GM18526 (cell line): ENCODE data around the gene NCOR2.

Source experiments
- POLR2A ChIP-seq: IDR thresholded peaks from 3 replicates; pipeline ENCODE4 v1.6.1; 2011; ENCODE audit not compliant: insufficient read length; ENCODE audit errors: extremely low read depth

The NCOR2 gene

DNA sequence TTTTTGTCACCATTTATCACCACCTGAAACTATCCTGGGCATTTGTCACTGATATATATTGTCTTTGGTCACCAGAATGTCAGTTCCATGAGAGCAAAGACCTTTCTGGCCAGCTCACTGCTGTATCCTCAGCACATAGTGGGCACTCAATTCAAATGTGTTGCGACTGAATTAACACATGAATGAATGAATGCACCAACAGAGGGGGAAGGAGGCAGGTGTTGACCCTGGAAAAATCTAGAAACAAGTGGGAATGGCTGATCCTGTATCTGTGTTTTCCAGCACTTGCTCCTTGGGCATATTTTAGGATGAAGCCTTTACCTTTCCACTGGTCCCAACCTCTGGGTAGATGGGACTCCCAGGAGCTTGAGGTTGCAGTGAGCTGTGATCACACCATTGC lies 3.4 kb upstream of the NCOR2 start:
- TF ChIP-seq POLR2A: no peak

DNA sequence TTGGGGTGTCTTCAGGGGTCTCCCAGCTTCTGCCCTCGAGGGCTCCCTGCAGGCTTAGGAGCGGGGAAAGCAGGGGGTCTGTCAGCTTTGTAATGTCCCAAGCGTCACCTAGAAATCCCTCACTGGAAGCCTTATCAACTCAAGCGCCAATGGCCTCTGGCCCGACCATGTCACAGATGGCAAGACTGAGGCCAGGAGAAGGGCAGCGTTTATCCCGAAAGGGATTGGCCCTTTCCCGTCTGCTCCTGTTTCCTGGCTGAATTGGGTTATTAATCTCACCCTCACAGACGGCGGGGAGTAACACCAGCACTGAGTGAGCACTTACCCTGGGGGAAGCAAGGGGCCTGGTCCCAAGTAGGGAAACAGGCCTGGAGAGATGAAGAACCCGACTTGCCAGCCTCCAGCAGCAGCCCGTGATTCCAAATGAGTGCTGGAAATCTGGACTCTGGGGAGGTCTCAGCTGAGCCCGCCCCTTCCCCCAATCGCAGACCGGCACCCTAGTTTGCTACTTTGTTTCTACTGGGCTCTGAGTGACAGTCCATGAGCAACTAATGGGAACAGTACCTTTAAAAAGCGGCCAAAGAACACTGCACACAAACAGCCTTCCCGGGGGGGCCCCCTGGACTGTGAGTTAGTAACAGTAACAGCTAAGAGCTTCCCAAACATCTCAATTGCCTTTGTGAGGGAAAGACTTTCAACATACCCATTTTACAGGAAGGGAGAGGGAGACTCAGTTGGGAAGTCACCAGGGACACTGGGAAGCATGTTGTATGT lies 2.1 kb upstream of the NCOR2 start:
- no peak for TF ChIP-seq POLR2A

DNA sequence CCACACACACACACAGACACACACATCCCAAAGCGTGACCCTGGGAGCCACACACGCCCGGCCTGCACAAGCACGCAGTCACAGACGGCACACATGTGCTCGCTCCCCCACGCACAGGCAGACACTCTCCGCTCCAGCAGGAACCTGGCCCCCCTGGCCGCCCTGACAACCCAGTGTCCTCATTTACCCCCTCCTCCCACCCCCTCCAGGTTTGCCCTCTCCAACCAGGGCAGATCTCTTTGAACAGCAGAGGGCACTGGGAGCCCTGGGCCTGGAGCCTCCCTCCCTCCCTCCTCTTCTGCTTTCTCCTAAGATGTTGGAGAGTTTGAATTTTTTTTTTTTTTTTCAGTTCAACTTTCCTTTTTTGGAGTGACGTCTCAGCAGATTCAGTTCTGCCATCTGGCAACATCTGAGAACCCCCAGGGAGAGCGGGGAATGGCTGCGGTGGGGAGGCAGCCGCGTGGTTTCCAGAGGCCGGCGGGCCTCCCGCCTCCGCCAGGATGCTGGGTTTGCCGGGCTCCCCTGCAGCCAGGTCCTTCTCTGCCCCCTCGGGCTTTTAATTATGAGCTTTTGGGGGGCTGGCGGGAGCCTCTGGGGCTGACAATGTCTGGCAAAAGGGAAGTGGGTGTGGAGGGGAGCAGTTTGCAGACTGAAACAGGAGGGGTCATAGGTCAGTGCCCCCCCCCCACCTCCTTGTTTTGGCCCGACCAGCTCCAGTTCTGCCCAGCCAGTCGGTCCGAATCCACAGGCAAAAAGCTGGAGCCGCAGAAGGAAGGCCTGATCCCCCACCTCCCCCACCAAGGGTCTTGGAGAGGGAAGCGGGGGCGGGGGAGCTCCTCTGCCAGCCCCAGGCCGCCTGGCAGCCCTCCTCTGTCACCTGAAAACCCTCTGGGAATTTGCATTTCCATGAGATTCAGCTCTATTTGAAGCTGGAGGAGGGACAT lies 1.3 kb upstream of the NCOR2 start:
- no peak for TF ChIP-seq POLR2A

DNA sequence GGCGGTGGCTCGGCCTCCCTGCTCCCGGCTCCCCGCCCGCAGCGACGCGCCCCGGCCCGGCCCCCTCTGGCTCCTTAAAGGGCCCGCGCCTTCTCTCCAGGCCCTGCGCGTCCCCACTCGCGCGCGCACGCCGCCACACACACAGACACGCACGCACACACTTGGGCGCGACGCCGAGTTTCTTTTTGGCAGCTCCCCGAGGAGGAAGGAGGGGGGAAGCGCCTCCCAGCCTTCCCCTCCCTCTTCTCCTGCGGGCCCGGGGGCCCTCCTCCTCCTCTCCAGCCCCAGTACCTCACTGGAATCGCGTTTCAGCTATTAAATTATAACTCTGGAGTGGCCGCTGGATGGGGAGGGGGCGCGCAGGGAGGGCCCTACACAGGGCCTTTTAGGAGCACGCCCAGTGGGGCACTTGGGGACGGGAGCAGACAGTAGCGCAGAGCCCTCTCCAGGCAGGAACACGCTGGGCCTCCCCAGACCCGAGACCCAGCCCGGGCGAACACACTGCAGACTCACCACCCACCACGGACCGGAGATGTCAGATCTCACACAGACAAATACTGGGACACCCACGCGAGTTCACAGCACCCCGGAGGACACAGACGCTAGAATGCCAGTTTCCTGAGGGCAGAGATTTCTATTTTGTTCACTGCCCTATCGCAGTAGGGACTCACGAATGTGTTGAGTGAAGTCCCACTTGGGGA lies 411 bp upstream of the NCOR2 start:
- TF ChIP-seq POLR2A: peak; percentile 24

DNA sequence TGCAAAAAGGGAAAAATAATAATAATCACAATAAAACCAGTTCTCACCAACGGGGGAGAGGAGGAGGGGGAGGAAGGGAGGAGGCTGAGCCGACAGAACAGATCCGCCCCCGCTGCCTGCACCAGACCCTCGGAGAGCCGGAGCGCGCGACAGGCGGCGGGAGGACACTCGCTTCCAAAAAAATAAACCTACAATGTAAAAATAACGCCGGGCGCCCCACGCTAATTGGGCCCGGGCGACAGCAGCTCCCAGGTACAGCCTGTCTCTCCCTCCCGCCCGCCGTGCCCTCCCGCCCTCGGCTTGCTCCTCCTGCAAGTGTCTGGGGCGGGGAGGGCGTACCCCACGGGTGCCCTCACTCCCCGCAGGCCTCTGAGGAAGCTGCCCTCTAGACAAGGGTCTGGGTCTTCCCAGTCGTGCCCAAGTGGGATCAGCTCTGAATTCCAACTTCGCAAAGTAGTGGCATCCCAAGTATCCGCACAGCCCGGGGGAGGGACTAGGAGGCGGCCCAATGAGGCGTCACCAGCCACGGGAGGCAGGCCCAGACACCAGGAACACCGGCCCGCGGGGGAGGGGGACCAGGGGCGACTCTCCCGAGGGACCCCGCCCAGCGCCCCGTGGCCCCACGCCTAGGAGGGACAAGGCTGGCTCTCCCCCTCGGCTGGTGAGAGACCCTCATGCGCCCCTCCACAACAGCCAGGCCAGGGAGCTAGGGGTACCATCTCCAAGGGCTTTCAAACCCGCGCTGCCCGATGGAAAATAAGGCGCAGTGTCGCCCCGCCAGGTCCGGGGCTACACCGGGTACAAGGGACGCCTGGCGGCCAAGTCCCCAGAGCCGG lies 1.0 kb downstream of the NCOR2 start:
- TF ChIP-seq POLR2A: no peak

DNA sequence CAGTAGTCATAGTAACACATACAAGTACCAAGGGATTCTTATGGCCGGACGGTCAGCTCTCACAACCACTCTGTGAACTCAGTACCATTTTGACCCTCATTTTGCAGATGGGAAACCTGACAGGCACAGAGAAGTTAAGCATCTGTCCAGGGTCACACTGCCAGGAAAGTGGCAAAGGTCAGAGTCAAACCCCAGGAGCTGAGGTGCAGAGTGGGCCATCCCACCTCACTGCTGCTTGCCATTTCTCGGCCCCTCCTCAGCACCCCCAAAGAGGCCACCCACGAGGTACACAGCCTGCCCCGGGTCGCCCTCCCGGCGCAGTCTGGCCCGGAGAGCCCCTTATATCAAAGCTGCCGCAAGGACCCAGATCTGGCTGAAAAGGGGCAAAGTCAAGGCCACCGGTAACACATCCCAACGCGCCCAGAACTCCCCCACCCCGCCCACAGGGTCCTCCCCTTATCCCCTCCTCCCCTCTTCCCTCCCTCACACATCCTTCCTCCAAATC lies 1.7 kb downstream of the NCOR2 start:
- no peak for TF ChIP-seq POLR2A

DNA sequence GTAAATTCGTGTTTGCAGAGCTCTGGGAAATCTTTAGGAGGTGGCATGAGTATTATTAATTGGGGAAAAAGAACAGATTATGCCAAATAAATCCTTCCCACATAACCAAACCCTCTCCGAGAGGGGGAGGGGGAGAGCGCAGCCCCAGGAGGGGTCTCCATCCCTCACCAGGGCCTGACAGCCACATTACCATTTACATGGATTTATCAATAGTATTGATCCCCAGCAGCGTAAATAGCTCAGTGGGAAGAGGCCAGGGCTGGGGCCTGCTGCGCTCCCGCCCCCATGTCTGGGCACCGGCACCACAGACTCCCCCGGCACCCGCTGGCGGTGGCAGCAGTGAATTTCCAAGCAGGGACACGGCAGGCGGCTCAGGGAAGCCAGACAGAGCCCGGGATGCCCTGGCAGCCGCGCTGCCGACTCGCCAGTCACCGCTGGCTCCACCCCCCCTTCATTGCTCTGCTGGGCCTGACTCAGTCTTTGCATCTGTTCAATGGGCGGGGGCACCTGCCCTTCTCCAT lies 2.4 kb downstream of the NCOR2 start:
- no peak for TF ChIP-seq POLR2A

DNA sequence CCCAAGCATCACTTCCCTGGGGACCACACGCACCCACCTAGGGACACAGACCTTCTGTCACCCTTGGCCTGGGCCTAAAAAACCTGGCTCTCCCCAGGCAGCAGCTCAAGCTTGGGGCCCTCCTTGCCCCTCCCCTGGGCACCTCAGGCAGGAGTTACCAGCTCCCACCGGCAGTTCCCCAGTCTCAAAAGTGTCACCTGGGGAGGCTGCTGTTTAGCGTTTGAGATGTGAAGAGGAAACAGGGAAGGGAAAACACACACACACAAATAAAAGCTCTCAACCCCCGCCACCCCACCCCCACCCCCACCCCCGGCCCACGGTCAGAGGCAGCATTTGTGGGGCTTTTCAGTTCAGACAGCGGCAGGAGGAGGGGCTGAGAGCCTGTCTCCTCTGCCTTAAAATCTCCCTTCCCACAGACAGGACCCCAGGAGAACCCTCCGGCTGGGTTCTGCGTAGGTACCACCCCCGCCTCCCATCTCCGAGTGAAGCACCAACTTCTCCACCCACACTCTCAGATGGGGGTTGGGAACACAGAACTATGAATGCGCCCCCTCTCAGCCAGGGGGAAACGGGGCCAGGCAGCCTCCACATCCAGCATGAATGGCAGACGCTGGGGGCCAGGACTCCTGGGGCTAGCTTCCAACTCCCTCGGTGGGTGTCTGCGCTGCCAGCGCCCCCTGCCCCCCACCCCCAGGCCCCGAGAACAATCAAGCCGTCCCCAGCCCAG lies 3.0 kb downstream of the NCOR2 start:
- no peak for TF ChIP-seq POLR2A

DNA sequence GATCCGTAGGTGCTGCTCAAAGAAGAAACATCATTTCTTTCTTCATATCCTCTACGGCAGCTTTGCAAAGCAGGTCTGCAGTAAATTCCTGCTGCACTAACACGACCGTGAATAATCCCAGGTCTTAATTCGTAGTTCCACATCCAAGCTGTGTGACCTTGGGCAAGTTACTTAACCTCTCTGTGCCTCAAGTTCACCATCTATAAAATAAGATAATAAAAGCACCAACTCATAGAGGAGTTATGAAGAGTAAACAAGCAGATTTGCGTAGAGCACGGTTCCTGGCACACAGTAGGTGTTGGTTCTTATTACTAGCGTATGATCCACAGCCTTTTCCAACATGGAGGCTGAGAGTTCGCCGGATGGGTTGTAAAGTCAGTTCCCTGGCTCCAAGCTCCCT lies 3.6 kb downstream of the NCOR2 start:
- TF ChIP-seq POLR2A: no peak

DNA sequence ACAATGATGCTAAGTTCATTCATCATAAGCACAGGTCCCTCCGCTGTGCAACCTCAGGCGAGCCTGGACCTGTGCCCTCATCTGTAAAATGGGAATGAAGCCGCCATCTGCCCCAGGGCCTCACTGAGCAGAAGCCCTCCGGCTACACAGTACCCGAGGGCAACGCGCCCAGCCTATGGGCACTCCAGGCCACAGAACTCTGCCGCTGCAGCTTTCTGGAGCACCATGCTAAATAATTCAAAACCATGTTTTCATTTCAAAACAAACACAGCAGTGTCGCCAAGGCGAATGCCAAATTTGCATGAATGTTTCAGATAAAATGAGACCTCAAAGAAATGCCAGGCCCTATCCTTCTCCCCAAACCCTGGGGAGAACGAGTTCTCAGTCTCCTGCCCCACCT lies 4.0 kb downstream of the NCOR2 start:
- no peak for TF ChIP-seq POLR2A

DNA sequence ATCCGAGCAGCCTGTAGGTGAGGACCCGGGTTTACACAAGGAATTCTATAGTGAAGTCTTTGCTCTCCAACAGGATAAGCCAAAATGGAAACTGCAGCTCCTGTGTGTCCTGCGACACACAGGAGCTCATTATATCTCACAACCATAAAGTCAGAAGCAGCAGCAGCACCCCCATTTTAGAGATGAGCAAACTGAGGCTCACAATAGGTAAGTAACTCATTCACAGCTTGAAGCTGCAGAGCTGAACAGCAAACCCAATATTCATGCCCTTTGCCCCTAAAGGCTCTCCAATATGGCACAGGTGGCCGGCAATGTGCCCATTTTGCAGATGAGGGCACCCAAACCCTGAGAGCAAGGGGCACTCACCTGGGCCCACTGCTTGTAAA lies 4.6 kb downstream of the NCOR2 start:
- TF ChIP-seq POLR2A: no peak

DNA sequence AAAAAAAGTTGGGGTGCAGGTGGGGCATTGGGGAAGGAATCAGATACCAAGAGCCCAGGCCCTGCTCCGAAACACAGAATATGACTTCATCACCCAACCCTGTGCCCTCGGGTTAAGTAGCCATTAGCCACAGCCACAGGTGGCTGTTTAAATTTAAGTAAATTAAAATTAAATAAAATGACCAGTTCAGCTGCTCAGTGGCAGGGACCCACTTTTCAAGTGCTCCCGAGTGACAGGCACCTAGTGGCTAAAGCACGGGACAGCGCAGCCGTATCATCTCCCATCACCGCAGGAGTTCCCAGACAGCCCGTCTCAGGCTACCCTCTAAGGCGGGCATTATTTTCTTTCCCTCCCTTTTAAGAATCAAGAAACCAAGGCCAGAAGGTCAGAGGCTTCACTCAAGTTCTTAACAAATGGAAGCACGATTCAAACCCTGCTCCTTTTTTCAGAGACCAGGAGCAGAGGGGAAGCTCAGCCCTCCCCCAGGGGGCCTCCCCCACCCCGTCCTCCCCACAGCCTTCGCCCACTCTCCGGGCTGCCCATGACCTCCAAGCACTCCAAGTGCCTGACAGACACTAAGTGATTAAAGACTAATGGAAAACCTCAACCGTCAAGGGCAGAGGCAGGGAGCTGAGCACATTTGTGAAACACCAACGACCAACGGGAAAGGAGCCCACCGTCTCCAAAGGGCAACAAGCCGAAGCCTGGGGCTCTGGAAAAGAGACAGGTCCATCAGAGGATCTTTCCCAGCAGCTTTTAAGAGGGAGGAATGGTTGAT lies 5.2 kb downstream of the NCOR2 start:
- no peak for TF ChIP-seq POLR2A

DNA sequence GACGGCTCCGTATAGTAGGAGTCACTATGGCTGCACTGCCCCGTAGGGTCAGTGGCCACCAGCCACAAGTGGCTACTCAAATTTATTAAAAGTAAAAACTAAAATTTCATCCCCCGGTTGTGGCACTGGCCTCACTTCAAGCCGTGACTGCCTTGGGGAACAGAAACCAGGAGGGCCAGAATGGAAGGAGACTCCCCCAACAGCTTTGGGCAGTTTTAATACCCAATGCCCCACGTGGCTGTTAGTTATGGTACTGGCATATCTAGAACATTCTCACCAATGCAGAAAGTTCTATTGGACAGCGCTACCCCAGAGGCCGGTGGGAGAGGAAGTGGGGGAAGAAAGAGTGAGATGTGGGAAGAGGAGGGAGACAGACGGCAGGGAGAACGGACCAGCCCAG lies 6.2 kb downstream of the NCOR2 start:
- TF ChIP-seq POLR2A: no peak

DNA sequence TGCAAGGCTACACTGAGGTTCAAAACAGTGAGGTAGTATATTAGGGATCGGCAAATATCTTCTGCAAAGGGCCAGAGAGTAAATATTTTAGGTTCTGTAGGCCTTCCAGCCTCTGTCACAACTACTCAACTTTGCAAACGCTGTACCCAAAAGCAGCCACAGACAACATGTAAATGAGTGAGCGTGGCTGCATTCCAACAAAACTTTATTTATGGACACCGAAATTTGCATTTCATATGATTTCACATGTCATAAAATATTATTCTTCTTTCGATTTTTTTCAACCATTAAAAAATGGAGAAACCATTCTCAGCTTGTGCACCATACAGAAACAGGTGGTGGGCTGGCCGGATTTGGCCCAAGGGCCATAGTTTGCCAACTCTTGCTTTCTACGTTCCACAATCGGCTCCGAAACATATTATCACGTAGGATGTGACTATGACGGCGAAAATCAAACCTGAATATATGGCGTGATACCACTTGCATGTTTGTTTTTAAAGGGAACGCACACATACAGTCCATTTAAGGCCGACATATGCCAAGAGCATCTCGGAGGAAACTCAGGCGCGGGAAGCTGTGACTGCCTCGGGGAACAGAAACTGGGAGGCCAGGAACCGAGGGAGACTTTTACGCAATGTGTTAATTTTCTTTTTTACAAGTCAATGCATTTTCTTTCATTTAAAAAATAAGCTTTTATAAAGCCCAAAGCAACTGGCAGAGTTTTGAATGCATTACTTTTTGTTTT lies 7.1 kb downstream of the NCOR2 start:
- no peak for TF ChIP-seq POLR2A
